Measurements from ENCODE around the gene C10orf95.
"Not testable (repeated sequence)": the region's sequence is repeated elsewhere in the genome, so short reads cannot be mapped to it uniquely, and the experiment has no call there.

C10orf95 gene

DNA sequence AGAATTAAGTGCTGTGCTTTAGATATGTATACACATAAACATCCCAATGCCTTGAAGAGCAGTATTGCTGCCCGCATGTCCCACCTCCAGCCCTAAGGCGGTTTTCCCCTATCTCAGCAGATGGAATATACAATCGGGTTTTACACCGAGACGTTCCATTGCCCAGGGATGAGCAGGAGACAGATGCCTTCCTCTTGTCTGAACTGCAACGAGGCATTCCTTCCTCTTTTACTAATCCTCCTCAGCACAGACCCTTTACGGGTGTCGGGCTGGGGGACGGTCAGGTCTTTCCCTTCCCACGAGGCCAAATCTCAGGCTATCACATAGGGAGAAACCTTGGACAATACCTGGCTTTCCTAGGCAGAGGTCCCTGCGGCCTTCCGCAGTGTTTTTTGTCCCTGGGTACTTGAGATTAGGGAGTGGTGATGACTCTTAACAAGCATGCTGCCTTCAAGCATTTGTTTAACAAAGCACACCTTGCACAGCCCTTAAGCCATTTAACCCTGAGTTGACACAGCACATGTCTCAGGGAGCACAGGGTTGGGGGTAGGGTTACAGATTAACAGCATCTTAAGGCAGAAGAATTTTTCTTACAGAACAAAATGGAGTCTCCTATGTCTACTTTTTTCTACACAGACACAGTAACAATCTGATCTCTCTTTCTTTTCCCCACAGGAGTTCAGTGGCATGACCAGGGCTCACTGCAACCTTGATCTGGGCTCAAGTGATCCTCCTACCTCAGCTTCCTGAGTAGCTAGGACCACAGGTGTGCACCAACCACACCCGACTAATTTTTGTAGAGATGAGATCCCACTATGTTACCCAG, 3.5 kb upstream of the C10orf95 start:
- H3K9me3 Mint-ChIP-seq; H3K27me3 Mint-ChIP-seq (ENCODE audit: low read depth); H3K4me3 Mint-ChIP-seq; H3K27ac Mint-ChIP-seq: not testable (repeated sequence)
- peaks cover 22% of the 10 kb centered on the region for H3K4me1 Mint-ChIP-seq (ENCODE audit: low read depth)
- H3K36me3 Mint-ChIP-seq (ENCODE audit: low read depth): peaks cover 10% of the 10 kb centered on the region

DNA sequence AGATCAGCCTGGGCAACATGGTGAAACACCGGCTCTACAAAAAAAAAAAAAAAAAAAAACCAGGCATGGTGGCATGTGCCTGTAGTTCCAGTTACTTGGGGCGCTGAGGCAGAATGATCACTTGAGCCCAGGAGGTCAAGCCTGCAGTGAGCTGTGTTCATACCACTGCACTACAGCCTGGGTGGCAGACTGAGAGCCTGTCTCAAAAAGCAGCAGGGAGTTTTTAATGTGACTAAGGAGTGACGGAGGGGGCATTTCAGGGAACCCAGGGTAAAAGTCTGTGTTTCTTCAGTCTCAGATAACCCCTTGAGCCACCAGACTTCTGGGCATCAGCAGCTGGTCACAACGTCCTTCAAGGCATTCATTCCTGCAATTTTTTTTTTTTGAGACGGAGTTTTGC, 2.2 kb upstream of the C10orf95 start:
- Mint-ChIP-seq H3K4me1 (ENCODE audit: low read depth) (peaks cover 25% of the 10 kb centered on the region), H3K27ac (no peak overlapping the region), H3K4me3 (no peak overlapping the region), H3K9me3 (no peaks in the 10 kb centered on the region), H3K27me3 (ENCODE audit: low read depth) (no peaks in the 10 kb centered on the region), H3K36me3 (ENCODE audit: low read depth) (peaks cover 8% of the 10 kb centered on the region)

DNA sequence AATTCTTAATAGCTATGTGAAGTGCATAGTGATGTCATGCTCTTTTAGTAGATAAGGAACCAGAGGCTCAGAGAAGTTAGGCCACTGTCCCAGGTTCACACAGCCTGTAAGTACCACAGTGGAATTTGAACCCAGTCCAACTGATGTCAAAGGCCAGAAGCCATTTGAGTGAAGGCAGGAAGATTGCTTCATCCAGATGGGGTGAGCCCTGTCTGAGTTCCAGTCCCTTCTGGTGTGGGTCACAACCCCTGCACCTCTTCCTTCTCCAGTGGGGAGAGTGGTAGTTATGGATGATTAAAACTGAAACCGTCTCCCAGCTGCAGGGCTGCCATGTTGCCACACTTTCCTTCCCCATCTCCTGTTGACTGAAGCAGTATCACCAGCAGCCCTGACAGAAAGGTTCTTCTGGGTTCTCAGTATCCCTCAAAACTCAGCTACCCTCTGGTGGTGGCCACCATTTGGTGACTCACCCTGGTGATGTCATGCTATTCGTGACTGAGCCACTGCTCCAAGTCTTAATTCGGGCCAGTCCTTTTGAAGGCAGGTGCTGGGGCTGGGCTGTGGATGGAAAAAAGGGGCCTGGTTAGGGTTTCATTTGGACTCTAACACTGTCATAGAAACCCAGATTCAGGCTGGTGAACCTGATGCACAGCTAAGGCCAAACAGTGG, 1.5 kb upstream of the C10orf95 start:
- Mint-ChIP-seq H3K4me1 (ENCODE audit: low read depth) (peaks cover 25% of the 10 kb centered on the region), H3K36me3 (ENCODE audit: low read depth) (peaks cover 8% of the 10 kb centered on the region), H3K27ac (peak overlapping the region; percentile 80), H3K9me3 (no peaks in the 10 kb centered on the region), H3K4me3 (peak overlapping the region; percentile 81), H3K27me3 (ENCODE audit: low read depth) (no peaks in the 10 kb centered on the region)

DNA sequence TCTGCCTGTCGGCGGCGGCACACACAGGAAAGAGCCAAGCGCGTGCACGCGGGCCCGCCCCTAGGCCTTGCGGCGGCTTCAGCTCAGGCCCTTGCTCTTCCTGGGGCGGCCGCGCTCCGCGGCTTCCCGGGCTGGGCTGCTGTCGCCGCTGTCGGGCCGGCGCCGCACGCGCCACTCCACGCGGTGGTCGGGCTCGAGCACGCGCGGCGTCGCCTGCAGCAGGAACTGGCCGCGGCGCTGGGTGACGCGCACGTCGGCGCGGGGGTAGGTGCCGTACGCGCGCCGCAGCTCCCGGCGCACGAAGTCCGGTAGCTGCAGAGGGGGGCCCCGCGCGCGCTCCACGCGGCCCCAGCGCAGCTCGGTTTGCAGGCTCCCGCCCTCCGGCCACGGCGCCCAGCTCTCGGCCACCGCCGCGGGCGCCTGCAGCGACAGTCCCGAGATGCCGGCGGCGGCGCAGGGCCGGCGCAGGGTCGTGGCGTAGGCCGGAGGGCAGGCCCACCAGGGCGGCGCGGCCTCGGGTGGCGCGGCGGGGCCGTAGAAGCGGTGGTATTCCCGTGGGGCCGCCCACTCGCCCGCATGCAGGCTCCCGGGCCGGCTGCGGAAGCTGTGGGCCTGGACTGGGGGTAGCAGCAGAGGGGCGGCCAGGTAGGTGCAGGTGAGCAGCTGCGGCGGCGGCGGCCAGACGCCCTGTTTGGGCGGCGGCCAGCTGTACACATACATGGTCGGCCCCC, 804 bp downstream of the C10orf95 start:
- Mint-ChIP-seq H3K27ac (peak overlapping the region; percentile 87), H3K36me3 (ENCODE audit: low read depth) (peaks cover 8% of the 10 kb centered on the region), H3K27me3 (ENCODE audit: low read depth) (no peaks in the 10 kb centered on the region), H3K4me1 (ENCODE audit: low read depth) (peaks cover 25% of the 10 kb centered on the region), H3K9me3 (no peaks in the 10 kb centered on the region), H3K4me3 (peak overlapping the region; percentile 91)

DNA sequence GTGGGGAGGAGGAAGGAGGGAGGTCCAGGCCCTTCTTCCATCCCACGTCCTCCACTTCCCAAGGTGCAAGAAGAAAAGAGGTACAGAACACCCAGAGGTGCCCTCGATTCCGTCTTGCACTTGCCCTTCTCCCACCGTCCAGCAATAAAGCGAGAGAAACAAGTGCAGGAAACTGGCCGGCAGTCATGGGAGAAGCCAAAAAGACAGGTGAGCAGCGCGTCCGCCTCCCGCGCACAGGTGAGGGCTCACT, 1.3 kb downstream of the C10orf95 start:
- Mint-ChIP-seq H3K9me3 (no peaks in the 10 kb centered on the region), H3K4me3 (peak overlapping the region; percentile 91), H3K27ac (peak overlapping the region; percentile 87), H3K36me3 (ENCODE audit: low read depth) (peaks cover 4% of the 10 kb centered on the region), H3K27me3 (ENCODE audit: low read depth) (no peaks in the 10 kb centered on the region), H3K4me1 (ENCODE audit: low read depth) (peaks cover 23% of the 10 kb centered on the region)

DNA sequence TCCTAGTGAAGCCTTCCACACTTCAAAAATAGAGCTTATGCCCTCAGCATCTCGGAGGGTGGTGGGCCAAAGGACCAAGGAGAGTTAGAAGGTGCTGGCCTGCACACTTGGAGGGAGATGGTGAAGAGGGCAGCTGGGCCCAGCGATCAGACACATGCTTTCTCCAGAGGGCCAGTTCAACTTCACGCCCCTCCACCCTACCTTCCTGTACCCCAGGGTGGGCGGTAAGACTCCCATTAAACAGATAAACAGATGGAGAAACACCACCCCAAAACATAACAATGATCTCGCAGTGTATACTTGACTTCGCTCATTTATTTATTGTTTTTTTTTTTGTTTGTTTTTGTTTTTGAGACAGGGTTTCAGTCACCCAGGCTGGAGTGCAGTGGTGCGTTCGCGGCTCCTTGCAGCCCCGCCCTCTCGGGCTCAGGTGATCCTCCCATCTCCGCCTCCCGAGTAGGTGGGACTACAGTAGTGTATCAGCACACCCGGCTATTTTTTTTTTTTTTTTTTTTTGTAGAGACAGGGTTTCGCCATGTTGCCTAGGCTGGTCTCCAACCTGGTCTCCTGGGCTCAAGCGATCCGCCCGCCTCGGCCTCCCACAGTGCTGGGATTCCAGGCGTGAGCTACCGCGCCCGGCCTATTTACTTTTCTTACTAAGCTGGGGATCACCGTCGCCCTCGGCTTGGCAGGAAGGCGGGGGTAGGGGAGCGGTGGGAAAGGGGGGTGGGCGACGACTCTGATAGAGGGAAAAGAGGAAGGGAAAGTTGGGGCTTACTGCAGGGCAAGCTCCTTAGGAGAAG, 1.8 kb downstream of the C10orf95 start:
- peak overlapping the region; percentile 91 for H3K4me3 Mint-ChIP-seq
- H3K9me3 Mint-ChIP-seq: no peaks in the 10 kb centered on the region
- peak overlapping the region; percentile 87 for H3K27ac Mint-ChIP-seq
- H3K27me3 Mint-ChIP-seq (ENCODE audit: low read depth): no peaks in the 10 kb centered on the region
- H3K36me3 Mint-ChIP-seq (ENCODE audit: low read depth): peaks cover 7% of the 10 kb centered on the region
- peaks cover 23% of the 10 kb centered on the region for H3K4me1 Mint-ChIP-seq (ENCODE audit: low read depth)

DNA sequence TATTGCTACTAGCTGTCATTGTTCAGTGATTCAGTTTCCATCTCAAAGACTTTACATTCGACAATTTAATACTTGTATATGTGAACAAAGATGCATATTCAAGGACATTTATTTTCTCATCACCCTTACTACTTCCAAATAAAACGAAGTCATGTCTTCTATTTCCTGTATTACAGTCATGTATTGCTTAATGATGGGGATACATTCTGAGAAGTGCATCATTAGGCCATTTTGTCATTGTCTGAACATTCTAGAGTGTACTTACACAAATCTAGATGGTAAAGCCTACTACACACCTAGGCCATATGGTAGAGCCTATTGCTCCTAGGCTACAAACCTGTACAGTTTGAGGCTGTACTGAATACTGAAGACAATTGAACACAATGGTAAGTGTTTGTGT, 6.5 kb downstream of the C10orf95 start:
- Mint-ChIP-seq H3K4me3 (no peak overlapping the region), H3K4me1 (ENCODE audit: low read depth) (peaks cover 9% of the 10 kb centered on the region), H3K27me3 (ENCODE audit: low read depth) (no peaks in the 10 kb centered on the region), H3K9me3 (no peaks in the 10 kb centered on the region), H3K27ac (no peak overlapping the region), H3K36me3 (ENCODE audit: low read depth) (peaks cover 3% of the 10 kb centered on the region)

DNA sequence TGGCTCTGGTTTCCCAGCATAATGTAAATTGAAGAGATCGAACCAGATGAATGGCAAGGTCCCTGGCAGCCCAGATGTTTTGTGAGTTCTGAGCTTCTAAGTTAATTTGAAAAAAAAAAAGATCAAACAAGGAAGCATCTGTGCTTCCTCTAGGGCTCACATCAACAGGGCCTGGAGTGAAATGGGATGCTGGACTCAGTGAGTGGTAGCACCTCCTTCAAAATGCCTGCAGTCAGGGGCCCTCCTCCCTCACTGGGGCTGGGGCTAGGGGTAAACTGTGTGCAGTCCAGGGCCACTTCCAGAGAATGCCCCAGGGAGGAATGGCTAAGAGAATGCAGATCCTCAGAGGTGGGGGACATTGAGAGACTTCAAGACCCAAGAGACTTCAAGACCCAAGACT, 13.0 kb downstream of the C10orf95 start:
- H3K9me3 Mint-ChIP-seq: no peaks in the 10 kb centered on the region
- H3K4me3 Mint-ChIP-seq: peak overlapping the region; percentile 75
- H3K4me1 Mint-ChIP-seq (ENCODE audit: low read depth): peaks cover 48% of the 10 kb centered on the region

DNA sequence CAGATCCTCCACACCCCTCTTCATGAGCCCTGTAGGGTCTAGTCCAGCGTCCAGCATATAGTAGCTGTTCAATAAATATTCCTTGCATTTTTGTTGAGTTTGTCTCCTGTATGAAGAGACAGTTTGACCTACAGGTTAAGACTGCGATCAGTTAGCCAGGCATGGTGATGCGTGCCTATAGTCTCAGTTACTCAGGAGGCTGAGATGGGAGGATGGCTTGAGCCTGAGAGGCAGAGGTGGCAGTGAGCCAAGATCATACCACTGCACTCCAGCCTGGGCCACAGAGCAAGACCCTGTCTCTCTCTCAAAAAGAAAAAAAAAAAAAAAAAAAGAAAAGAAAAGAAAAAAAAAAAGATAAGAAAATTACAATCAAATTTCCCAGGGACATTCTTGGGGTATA, 13.8 kb downstream of the C10orf95 start:
- Mint-ChIP-seq H3K9me3 (no peaks in the 10 kb centered on the region), H3K4me3 (peak overlapping the region; percentile 96), H3K4me1 (ENCODE audit: low read depth) (peaks cover 55% of the 10 kb centered on the region), H3K27ac (no peak overlapping the region), H3K36me3 (ENCODE audit: low read depth) (peaks cover 18% of the 10 kb centered on the region), H3K27me3 (ENCODE audit: low read depth) (no peaks in the 10 kb centered on the region)

More for the DNA sequence above, 13.0 kb downstream of the C10orf95 start:
- no peak overlapping the region for H3K27ac Mint-ChIP-seq
- peaks cover 18% of the 10 kb centered on the region for H3K36me3 Mint-ChIP-seq (ENCODE audit: low read depth)
- H3K27me3 Mint-ChIP-seq (ENCODE audit: low read depth): no peaks in the 10 kb centered on the region

DNA sequence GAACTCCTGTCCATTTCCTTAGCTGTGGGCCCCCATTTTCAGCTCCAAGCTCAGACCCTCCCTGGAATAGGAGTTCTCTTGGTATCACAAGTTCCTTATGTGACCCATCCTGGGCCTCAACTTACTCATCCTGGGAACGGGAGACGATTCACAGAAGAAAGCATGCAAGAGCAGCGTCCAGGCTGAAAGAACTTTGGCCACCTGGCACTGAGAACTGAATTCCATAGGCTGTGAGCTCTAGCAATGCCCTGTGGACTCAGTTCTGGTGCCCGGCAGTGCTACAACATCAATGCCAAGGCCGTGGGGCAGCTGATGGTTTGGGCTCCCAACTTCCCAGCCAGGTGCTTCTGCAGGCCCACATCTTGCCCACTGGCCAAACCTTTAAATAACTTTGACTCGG, 15.0 kb downstream of the C10orf95 start:
- Mint-ChIP-seq H3K4me3 (peak overlapping the region; percentile 96), H3K27ac (peak overlapping the region; percentile 77), H3K4me1 (ENCODE audit: low read depth) (peaks cover 61% of the 10 kb centered on the region), H3K36me3 (ENCODE audit: low read depth) (peaks cover 20% of the 10 kb centered on the region), H3K9me3 (no peaks in the 10 kb centered on the region), H3K27me3 (ENCODE audit: low read depth) (no peaks in the 10 kb centered on the region)

DNA sequence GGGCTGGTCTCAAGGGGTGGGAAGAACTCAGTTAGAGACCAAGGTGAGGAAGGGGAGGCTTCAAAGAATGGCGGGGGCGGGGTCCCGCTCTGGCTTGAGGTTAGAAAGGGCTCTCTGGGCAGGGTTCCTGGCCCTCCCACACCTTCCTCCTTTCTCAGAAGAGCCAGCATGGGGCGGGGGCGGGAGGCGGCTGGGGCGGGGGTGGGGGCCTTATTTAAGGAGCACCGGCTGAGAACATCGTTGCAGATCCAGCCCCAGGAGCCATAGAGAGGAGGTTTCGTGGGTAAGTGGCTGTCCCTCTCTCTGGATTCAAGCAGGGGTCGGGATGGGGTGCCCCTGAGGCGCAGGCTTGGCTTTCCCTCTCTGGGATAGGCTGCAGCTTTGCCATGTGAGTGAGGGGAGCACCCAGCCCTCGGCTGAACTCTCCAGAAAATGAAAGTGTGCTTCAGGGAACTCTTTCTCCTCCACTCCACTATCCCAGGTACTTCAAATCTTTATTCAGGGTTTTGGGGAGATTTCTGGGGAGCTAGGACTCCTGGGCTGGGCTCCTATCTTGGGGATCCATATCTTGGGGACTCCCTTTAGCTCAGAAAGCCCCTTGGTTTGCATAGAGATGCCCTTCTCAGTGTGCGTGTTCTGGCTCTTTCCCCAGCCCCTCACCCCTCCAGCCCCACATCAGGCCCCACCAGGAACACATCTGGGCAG, 15.7 kb downstream of the C10orf95 start:
- peaks cover 58% of the 10 kb centered on the region for H3K4me1 Mint-ChIP-seq (ENCODE audit: low read depth)
- peak overlapping the region; percentile 83 for H3K27ac Mint-ChIP-seq
- peaks cover 20% of the 10 kb centered on the region for H3K36me3 Mint-ChIP-seq (ENCODE audit: low read depth)
- H3K27me3 Mint-ChIP-seq (ENCODE audit: low read depth): no peaks in the 10 kb centered on the region
- peak overlapping the region; percentile 96 for H3K4me3 Mint-ChIP-seq
- no peaks in the 10 kb centered on the region for H3K9me3 Mint-ChIP-seq

DNA sequence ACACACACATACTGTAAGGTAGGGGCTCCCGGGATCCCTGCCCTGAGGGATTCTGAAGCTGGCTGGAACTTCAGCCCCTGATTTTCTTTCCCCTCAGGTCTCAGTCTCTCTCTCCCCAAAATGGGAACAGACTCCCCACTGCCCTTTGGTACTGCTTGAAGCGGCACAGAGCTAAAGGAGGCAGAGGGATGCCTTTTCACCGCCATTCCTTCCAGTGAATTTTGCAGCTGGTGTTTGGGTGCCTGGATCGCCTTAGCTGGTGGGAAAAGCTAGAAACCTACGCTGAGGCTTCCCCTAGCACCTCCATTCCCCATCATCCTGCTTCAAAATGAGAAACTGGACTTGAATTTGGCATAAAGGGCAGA, 16.2 kb downstream of the C10orf95 start:
- Mint-ChIP-seq H3K4me3 (peak overlapping the region; percentile 96), H3K9me3 (no peaks in the 10 kb centered on the region), H3K36me3 (ENCODE audit: low read depth) (peaks cover 20% of the 10 kb centered on the region), H3K27me3 (ENCODE audit: low read depth) (no peaks in the 10 kb centered on the region), H3K27ac (peak overlapping the region; percentile 83), H3K4me1 (ENCODE audit: low read depth) (peaks cover 57% of the 10 kb centered on the region)

DNA sequence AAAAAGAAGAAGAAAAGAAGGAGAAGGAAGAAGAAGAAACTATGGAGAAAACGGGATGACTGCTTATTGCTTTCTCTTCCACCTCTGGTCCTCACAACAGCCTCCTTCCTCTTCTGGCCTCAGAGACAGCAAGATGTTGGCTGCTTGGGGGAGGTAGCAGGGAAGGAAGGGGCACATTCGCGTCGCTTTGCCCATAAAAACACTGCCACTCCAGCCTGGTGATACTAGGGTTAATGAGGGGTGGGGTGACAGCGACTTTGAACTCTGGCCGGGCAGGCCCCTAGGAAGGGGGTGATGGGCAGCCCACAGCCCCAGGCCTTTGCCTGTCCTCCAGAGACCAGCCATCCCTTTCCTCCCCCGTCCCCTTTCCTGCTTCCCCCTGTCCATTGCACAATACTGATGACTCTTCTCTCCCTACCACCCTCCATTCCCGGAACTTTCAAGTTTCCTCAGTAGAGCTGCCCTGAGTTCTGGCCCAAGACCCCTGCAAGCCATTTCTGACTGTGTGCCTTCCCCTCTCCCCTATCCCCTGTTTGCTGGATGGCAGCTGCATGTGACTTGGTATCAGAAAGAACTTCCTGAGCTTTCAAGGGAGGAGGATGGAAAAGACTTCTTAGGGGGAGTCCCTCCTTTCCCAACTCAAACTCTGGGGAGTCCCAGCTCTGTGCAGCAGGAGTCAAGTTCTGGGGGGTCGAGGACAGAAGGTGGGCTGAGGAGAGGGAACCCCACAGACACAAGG, 16.8 kb downstream of the C10orf95 start:
- peaks cover 57% of the 10 kb centered on the region for H3K4me1 Mint-ChIP-seq (ENCODE audit: low read depth)
- H3K4me3 Mint-ChIP-seq: peak overlapping the region; percentile 96

More for the DNA sequence above, 16.8 kb downstream of the C10orf95 start:
- Mint-ChIP-seq H3K36me3 (ENCODE audit: low read depth) (peaks cover 20% of the 10 kb centered on the region), H3K27me3 (ENCODE audit: low read depth) (no peaks in the 10 kb centered on the region), H3K9me3 (no peaks in the 10 kb centered on the region), H3K27ac (peak overlapping the region; percentile 83)

Measured in T-helper 1 cell treated with Interleukin-12 subunit alpha and Interleukin-12 subunit beta and Interleukin-4 antibody, amounts not matched to agents 30 μg/mL and 1 μg/mL, for 36 hours (primary cell).